Fibroblast of lung (primary cell): ENCODE data around the gene PPP1R2C.

Source experiments
- EZH2 ChIP-seq: IDR thresholded peaks from 2 replicates; pipeline ENCODE4 v1.5.1; 2012; ENCODE audit warnings: low read length, control low read depth, mild to moderate bottlenecking; ENCODE audit errors: missing control alignments
- TF ChIP-seq, protein P1 (sequence below), 2 donors: IDR thresholded peaks in 1 of 2; conservative IDR thresholded peaks in 1 of 2; 1 replicate in 1 of 2; 2 replicates in 1 of 2; pipeline ENCODE4 v1.5.1; 2011 to 2012; ENCODE audit warnings: low read length in 2 of 2, control low read depth in 1 of 2, inconsistent platforms in 1 of 2, low read depth in 1 of 2, mild to moderate bottlenecking in 1 of 2

DNA sequence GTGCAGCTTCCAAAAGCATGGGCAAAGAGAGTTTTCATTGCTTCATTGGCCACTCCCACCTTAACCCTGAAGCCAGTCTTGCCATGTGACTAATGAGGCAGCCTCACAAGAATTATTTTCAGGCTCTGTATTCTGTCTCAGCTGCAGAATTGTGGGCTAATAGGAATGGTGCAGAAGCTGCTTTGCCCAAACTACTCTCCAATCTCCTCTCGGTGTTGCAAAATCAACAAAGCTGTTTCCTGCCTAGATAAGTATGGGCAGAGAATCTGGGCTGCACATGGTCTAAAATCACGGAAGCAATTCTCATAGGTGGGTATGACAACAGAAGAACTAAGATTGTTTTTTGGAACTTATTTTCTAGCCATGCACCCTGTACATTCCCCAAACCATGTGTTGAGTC is 31.4 kb downstream of the PPP1R2C start:
- TF ChIP-seq EZH2, result no peak
- TF ChIP-seq, protein P1, sequence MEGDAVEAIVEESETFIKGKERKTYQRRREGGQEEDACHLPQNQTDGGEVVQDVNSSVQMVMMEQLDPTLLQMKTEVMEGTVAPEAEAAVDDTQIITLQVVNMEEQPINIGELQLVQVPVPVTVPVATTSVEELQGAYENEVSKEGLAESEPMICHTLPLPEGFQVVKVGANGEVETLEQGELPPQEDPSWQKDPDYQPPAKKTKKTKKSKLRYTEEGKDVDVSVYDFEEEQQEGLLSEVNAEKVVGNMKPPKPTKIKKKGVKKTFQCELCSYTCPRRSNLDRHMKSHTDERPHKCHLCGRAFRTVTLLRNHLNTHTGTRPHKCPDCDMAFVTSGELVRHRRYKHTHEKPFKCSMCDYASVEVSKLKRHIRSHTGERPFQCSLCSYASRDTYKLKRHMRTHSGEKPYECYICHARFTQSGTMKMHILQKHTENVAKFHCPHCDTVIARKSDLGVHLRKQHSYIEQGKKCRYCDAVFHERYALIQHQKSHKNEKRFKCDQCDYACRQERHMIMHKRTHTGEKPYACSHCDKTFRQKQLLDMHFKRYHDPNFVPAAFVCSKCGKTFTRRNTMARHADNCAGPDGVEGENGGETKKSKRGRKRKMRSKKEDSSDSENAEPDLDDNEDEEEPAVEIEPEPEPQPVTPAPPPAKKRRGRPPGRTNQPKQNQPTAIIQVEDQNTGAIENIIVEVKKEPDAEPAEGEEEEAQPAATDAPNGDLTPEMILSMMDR (conservative IDR thresholded peaks at IDR 0.05 in 1 of 2, IDR thresholded peaks at IDR 0.05 in 1 of 2; ENCODE audit: low read depth in 1 of 2, low read length in 2 of 2), result no peak
